ENCODE data around the gene CRISP3.
"Not testable (repeated sequence)": the region's sequence is repeated elsewhere in the genome, so short reads cannot be mapped to it uniquely, and the experiment has no call there.

Gene CRISP3

GRCh38 chr6:49764571-49765236, 20.5 kb upstream of the CRISP3 start:
- DNase-seq = no peak
- H3K27me3 ChIP-seq (replicated peaks; ENCODE audit: control insufficient read depth, insufficient read depth, low read length, poor library complexity, severe bottlenecking) = no peaks in the 10 kb centered on the region
- H3K9me3 ChIP-seq (ENCODE audit: control insufficient read depth, low read length) = no peaks in the 10 kb centered on the region
- no peak overlapping the region for H3K27ac ChIP-seq (ENCODE audit: insufficient read depth, low read length, poor library complexity, severe bottlenecking)
- H3K4me1 ChIP-seq (ENCODE audit: control insufficient read depth, insufficient read depth, low read length, poor library complexity, severe bottlenecking) = no peaks in the 10 kb centered on the region
- H3K4me3 ChIP-seq (ENCODE audit: insufficient read depth, low read depth, low read length, poor library complexity, severe bottlenecking) = no peak overlapping the region
- H3K36me3 ChIP-seq (ENCODE audit: control insufficient read depth, insufficient read depth, low read length) = no peaks in the 10 kb centered on the region

- H3K4me3 ChIP-seq (ENCODE audit: insufficient read depth, low read depth, low read length, poor library complexity, severe bottlenecking) = no peak overlapping the region
- DNase-seq = no peak
- H3K27ac ChIP-seq (ENCODE audit: insufficient read depth, low read length, poor library complexity, severe bottlenecking) = no peak overlapping the region
- H3K9me3 ChIP-seq (ENCODE audit: control insufficient read depth, low read length) = no peaks in the 10 kb centered on the region
- H3K4me1 ChIP-seq (ENCODE audit: control insufficient read depth, insufficient read depth, low read length, poor library complexity, severe bottlenecking) = no peaks in the 10 kb centered on the region
- H3K27me3 ChIP-seq (replicated peaks; ENCODE audit: control insufficient read depth, insufficient read depth, low read length, poor library complexity, severe bottlenecking) = no peaks in the 10 kb centered on the region
- no peaks in the 10 kb centered on the region for H3K36me3 ChIP-seq (ENCODE audit: control insufficient read depth, insufficient read depth, low read length)
Measured at GRCh38 chr6:49743429-49743828, 759 bp downstream of the CRISP3 start.

- no peak for DNase-seq
- Histone ChIP-seq H3K27me3 (replicated peaks; ENCODE audit: control insufficient read depth, insufficient read depth, low read length, poor library complexity, severe bottlenecking) (no peaks in the 10 kb centered on the region), H3K4me3 (ENCODE audit: insufficient read depth, low read depth, low read length, poor library complexity, severe bottlenecking) (no peak overlapping the region), H3K27ac (ENCODE audit: insufficient read depth, low read length, poor library complexity, severe bottlenecking) (no peak overlapping the region), H3K9me3 (ENCODE audit: control insufficient read depth, low read length) (no peaks in the 10 kb centered on the region), H3K36me3 (ENCODE audit: control insufficient read depth, insufficient read depth, low read length) (no peaks in the 10 kb centered on the region), H3K4me1 (ENCODE audit: control insufficient read depth, insufficient read depth, low read length, poor library complexity, severe bottlenecking) (no peaks in the 10 kb centered on the region)
Measured at GRCh38 chr6:49739423-49739822, 4.8 kb downstream of the CRISP3 start.

DNA sequence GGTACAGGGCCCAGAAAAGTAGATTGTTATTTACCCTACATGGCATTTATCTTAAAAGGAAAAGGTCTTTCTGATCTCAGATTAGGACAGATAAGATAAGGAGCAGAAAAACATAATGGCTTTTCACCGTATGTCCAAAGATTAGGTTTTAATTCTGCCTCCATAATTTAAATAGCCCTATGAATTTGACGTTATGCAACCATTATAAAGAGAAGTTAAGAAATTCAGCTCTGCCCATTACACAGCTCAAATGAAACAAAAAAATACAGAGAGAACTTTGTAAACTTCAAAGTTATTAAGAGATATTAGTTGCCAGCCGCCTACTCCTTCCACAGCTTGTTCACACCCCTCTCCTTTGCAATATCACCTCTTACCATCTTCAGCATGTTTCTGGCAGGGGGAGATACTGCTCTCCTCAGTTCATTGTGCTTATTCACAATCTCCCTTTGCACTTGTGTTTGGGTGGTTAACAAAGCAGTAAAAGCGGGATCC, 8.1 kb downstream of the CRISP3 start:
- Histone ChIP-seq H3K27me3 (replicated peaks; ENCODE audit: control insufficient read depth, insufficient read depth, low read length, poor library complexity, severe bottlenecking) (no peaks in the 10 kb centered on the region), H3K36me3 (ENCODE audit: control insufficient read depth, insufficient read depth, low read length) (no peaks in the 10 kb centered on the region), H3K4me1 (ENCODE audit: control insufficient read depth, insufficient read depth, low read length, poor library complexity, severe bottlenecking) (no peaks in the 10 kb centered on the region), H3K27ac (ENCODE audit: insufficient read depth, low read length, poor library complexity, severe bottlenecking) (no peak overlapping the region), H3K9me3 (ENCODE audit: control insufficient read depth, low read length) (no peaks in the 10 kb centered on the region), H3K4me3 (ENCODE audit: insufficient read depth, low read depth, low read length, poor library complexity, severe bottlenecking) (no peak overlapping the region)
- DNase-seq = no peak

GRCh38 chr6:49733680-49734079, 10.5 kb downstream of the CRISP3 start:
- no peak overlapping the region for H3K27ac ChIP-seq (ENCODE audit: insufficient read depth, low read length, poor library complexity, severe bottlenecking)
- H3K36me3 ChIP-seq (ENCODE audit: control insufficient read depth, insufficient read depth, low read length) = no peaks in the 10 kb centered on the region
- no peaks in the 10 kb centered on the region for H3K9me3 ChIP-seq (ENCODE audit: control insufficient read depth, low read length)
- no peaks in the 10 kb centered on the region for H3K27me3 ChIP-seq (replicated peaks; ENCODE audit: control insufficient read depth, insufficient read depth, low read length, poor library complexity, severe bottlenecking)
- no peaks in the 10 kb centered on the region for H3K4me1 ChIP-seq (ENCODE audit: control insufficient read depth, insufficient read depth, low read length, poor library complexity, severe bottlenecking)
- no peak overlapping the region for H3K4me3 ChIP-seq (ENCODE audit: insufficient read depth, low read depth, low read length, poor library complexity, severe bottlenecking)
- DNase-seq = no peak

DNA sequence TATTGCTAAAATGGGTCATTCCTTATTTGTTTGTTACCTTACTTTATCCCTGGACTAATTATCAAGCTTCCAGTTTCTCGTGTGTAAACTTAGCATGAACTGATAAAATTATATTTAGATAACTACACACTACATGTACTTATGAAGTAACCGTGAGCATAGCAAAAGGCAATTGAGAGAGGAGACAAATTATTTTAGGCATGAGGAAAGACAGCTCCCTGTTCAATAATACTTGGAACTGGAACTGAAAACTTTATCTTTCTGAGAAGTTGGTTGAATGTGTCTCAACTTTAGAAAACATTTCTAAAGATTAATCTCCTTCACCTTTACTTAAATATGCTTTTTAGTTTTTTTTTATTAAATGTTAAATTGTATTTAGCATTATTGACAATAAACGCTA, 11.4 kb downstream of the CRISP3 start:
- Histone ChIP-seq H3K36me3 (ENCODE audit: control insufficient read depth, insufficient read depth, low read length) (no peaks in the 10 kb centered on the region), H3K4me1 (ENCODE audit: control insufficient read depth, insufficient read depth, low read length, poor library complexity, severe bottlenecking) (no peaks in the 10 kb centered on the region), H3K27me3 (replicated peaks; ENCODE audit: control insufficient read depth, insufficient read depth, low read length, poor library complexity, severe bottlenecking) (no peaks in the 10 kb centered on the region), H3K27ac (ENCODE audit: insufficient read depth, low read length, poor library complexity, severe bottlenecking) (no peak overlapping the region), H3K4me3 (ENCODE audit: insufficient read depth, low read depth, low read length, poor library complexity, severe bottlenecking) (no peak overlapping the region), H3K9me3 (ENCODE audit: control insufficient read depth, low read length) (no peaks in the 10 kb centered on the region)
- DNase-seq = no peak

GRCh38 chr6:49730251-49730650, 13.9 kb downstream of the CRISP3 start:
- no peak for DNase-seq
- Histone ChIP-seq H3K4me1 (ENCODE audit: control insufficient read depth, insufficient read depth, low read length, poor library complexity, severe bottlenecking) (no peaks in the 10 kb centered on the region), H3K9me3 (ENCODE audit: control insufficient read depth, low read length) (no peaks in the 10 kb centered on the region), H3K36me3 (ENCODE audit: control insufficient read depth, insufficient read depth, low read length) (no peaks in the 10 kb centered on the region), H3K27ac (ENCODE audit: insufficient read depth, low read length, poor library complexity, severe bottlenecking) (no peak overlapping the region), H3K27me3 (replicated peaks; ENCODE audit: control insufficient read depth, insufficient read depth, low read length, poor library complexity, severe bottlenecking) (no peaks in the 10 kb centered on the region), H3K4me3 (ENCODE audit: insufficient read depth, low read depth, low read length, poor library complexity, severe bottlenecking) (no peak overlapping the region)

DNA sequence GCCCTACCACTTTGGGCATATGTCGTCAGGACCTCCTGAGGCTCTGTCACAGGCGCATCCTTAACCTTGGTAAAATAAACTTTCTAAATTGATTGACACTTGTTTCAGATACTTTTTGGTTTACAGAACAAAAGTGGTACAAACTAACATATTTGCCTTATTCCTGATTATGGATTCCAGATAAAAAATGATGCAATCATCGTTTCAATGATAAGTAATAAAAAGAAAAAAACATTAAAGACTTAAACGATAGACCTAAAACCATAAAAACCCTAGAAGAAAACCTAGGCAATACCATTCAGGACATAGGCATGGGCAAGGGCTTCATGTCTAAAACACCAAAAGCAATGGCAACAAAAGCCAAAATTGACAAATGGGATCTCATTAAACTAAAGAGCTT, 20.3 kb downstream of the CRISP3 start:
- H3K4me1 ChIP-seq (ENCODE audit: control insufficient read depth, insufficient read depth, low read length, poor library complexity, severe bottlenecking); H3K9me3 ChIP-seq (ENCODE audit: control insufficient read depth, low read length); H3K4me3 ChIP-seq (ENCODE audit: insufficient read depth, low read depth, low read length, poor library complexity, severe bottlenecking); H3K36me3 ChIP-seq (ENCODE audit: control insufficient read depth, insufficient read depth, low read length); H3K27me3 ChIP-seq (replicated peaks; ENCODE audit: control insufficient read depth, insufficient read depth, low read length, poor library complexity, severe bottlenecking); DNase-seq; H3K27ac ChIP-seq (ENCODE audit: insufficient read depth, low read length, poor library complexity, severe bottlenecking): not testable (repeated sequence)

- no peaks in the 10 kb centered on the region for H3K36me3 ChIP-seq (ENCODE audit: control insufficient read depth, insufficient read depth, low read length)
- H3K9me3 ChIP-seq (ENCODE audit: control insufficient read depth, low read length) = no peaks in the 10 kb centered on the region
- no peaks in the 10 kb centered on the region for H3K4me1 ChIP-seq (ENCODE audit: control insufficient read depth, insufficient read depth, low read length, poor library complexity, severe bottlenecking)
- H3K4me3 ChIP-seq (ENCODE audit: insufficient read depth, low read depth, low read length, poor library complexity, severe bottlenecking) = no peak overlapping the region
- no peaks in the 10 kb centered on the region for H3K27me3 ChIP-seq (replicated peaks; ENCODE audit: control insufficient read depth, insufficient read depth, low read length, poor library complexity, severe bottlenecking)
- no peak for DNase-seq
- H3K27ac ChIP-seq (ENCODE audit: insufficient read depth, low read length, poor library complexity, severe bottlenecking) = no peak overlapping the region
Measured at GRCh38 chr6:49721297-49721696, 22.9 kb downstream of the CRISP3 start.

DNA sequence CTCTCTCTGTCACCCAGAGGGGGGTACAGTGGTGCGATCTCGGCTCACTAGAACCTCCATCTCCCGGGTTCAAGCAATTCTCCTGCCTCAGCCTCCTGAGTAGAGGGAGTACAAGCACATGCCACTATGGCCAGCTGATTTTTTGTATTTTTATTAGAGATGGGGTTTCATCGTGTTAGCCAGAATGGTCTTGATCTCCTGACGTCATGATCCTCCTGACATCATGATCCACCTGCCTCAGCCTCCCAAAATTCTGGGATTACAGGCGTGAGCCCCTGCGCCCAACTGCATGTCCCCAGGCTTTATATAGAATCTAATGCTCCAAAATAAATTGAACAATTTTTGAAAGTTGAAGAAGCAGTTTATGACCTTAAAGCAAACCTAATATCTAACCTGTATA, 23.8 kb downstream of the CRISP3 start:
- no peak for DNase-seq
- no peaks in the 10 kb centered on the region for H3K4me1 ChIP-seq (ENCODE audit: control insufficient read depth, insufficient read depth, low read length, poor library complexity, severe bottlenecking)
- no peaks in the 10 kb centered on the region for H3K36me3 ChIP-seq (ENCODE audit: control insufficient read depth, insufficient read depth, low read length)

More for the DNA sequence above, 23.8 kb downstream of the CRISP3 start:
- Histone ChIP-seq H3K9me3 (ENCODE audit: control insufficient read depth, low read length) (no peaks in the 10 kb centered on the region), H3K27me3 (replicated peaks; ENCODE audit: control insufficient read depth, insufficient read depth, low read length, poor library complexity, severe bottlenecking) (no peaks in the 10 kb centered on the region), H3K4me3 (ENCODE audit: insufficient read depth, low read depth, low read length, poor library complexity, severe bottlenecking) (no peak overlapping the region), H3K27ac (ENCODE audit: insufficient read depth, low read length, poor library complexity, severe bottlenecking) (no peak overlapping the region)
